ENCODE measurements around the gene ADTRP.
"Not testable (repeated sequence)": the region's sequence is repeated elsewhere in the genome, so short reads cannot be mapped to it uniquely, and the experiment has no call there.

ADTRP gene

GRCh38 chr6:11722220-11722619, 56.4 kb downstream of the ADTRP start:
- no peak for DNase-seq

- DNase-seq: no peak
Observed at GRCh38 chr6:11718463-11718862, 60.1 kb downstream of the ADTRP start.

- DNase-seq: no peak
Observed at GRCh38 chr6:11718031-11718430, 60.6 kb downstream of the ADTRP start.

GRCh38 chr6:11714798-11715285, 63.8 kb downstream of the ADTRP start:
- no peak for DNase-seq

- DNase-seq: no peak
Observed at GRCh38 chr6:11714116-11714797, 64.3 kb downstream of the ADTRP start.

GRCh38 chr6:11712760-11713159, 65.8 kb downstream of the ADTRP start:
- no peak for DNase-seq

- DNase-seq: no peak
Observed at GRCh38 chr6:11711984-11712711, 66.5 kb downstream of the ADTRP start.

GRCh38 chr6:11711003-11711983, 67.3 kb downstream of the ADTRP start:
- no peak for DNase-seq

- no peak for DNase-seq
Observed at GRCh38 chr6:11710311-11710761, 68.3 kb downstream of the ADTRP start.

- no peak for DNase-seq
Observed at GRCh38 chr6:11706171-11706570, 72.4 kb downstream of the ADTRP start.

GRCh38 chr6:11705483-11705882, 73.1 kb downstream of the ADTRP start:
- DNase-seq: no peak

- DNase-seq: no peak
Observed at GRCh38 chr6:11705069-11705468, 73.5 kb downstream of the ADTRP start.

- no peak for DNase-seq
Observed at GRCh38 chr6:11703725-11704124, 74.9 kb downstream of the ADTRP start.

- no peak for DNase-seq
Observed at GRCh38 chr6:11702500-11703130, 76.0 kb downstream of the ADTRP start.

- DNase-seq: no peak
Observed at GRCh38 chr6:11702089-11702488, 76.5 kb downstream of the ADTRP start.

- DNase-seq: no peak
Observed at GRCh38 chr6:11701573-11701972, 77.0 kb downstream of the ADTRP start.

- DNase-seq: no peak
Observed at GRCh38 chr6:11700118-11700718, 78.4 kb downstream of the ADTRP start.

- no peak for DNase-seq
Observed at GRCh38 chr6:11699576-11699975, 79.0 kb downstream of the ADTRP start.

- DNase-seq: no peak
Observed at GRCh38 chr6:11692451-11693376, 85.9 kb downstream of the ADTRP start.

GRCh38 chr6:11689847-11690246, 88.8 kb downstream of the ADTRP start:
- no peak for DNase-seq

GRCh38 chr6:11689400-11689799, 89.2 kb downstream of the ADTRP start:
- DNase-seq: not testable (repeated sequence)
